Lower leg skin (tissue), 3 donors: Measurements from ENCODE around the gene TMEM94.

Experiments used
- CTCF ChIP-seq, 3 donors: fragments of 450-650 bp; IDR thresholded peaks; one replicate each; pipeline ENCODE4 v1.5.1; 2016; ENCODE audit warnings: antibody characterized with exemption in 3 of 3, mild to moderate bottlenecking in 3 of 3, moderate library complexity in 2 of 3
- POLR2A ChIP-seq, 2 donors: fragments of 450-650 bp; IDR thresholded peaks; one replicate each; pipeline ENCODE4 v1.6.1; 2016 to 2017; ENCODE audit warnings: antibody characterized with exemption in 2 of 2, mild to moderate bottlenecking in 1 of 2, moderate library complexity in 1 of 2

GRCh38 chr17:75454193-75454592, 2.2 kb upstream of the TMEM94 start:
- TF ChIP-seq CTCF (IDR thresholded peaks at IDR 0.05) (no peak), POLR2A (IDR thresholded peaks at IDR 0.05) (no peak)
